ENCODE measurements around the gene EXOSC3.
A peak's percentile ranks its signal among the peaks of the same experiment; 100 is the strongest.
"Not testable (repeated sequence)": the region's sequence is repeated elsewhere in the genome, so short reads cannot be mapped to it uniquely, and the experiment has no call there.

EXOSC3 gene

GRCh38 chr9:37784616-37785483 lies at the start of gene EXOSC3:
EXOSC3 (minus strand) TSS chr9:37785064; CDS start chr9:37785044, 20 bp downstream.
- peak; percentile 69 to 83 for DNase-seq (ENCODE audit: low read depth in 2 of 2)

GRCh38 chr9:37827483-37828165 lies 42.8 kb upstream of the EXOSC3 start:
- no peak for DNase-seq (ENCODE audit: low read depth in 2 of 2)

GRCh38 chr9:37825174-37825573 lies 40.3 kb upstream of the EXOSC3 start:
- not testable (repeated sequence) for DNase-seq (ENCODE audit: low read depth in 2 of 2)

- no peak for DNase-seq (ENCODE audit: low read depth in 2 of 2)
These were observed 35.3 kb upstream of the EXOSC3 start for GRCh38 chr9:37820142-37820541.

- DNase-seq (ENCODE audit: low read depth in 2 of 2): no peak
These were observed 34.0 kb upstream of the EXOSC3 start for GRCh38 chr9:37818849-37819248.

GRCh38 chr9:37812773-37813379 lies 28.0 kb upstream of the EXOSC3 start:
- no peak for DNase-seq (ENCODE audit: low read depth in 2 of 2)

- DNase-seq (ENCODE audit: low read depth in 2 of 2): no peak
These were observed 27.1 kb upstream of the EXOSC3 start for GRCh38 chr9:37811906-37812476.

GRCh38 chr9:37809676-37810075 lies 24.8 kb upstream of the EXOSC3 start:
- not testable (repeated sequence) for DNase-seq (ENCODE audit: low read depth in 2 of 2)

GRCh38 chr9:37806271-37806670 lies 21.4 kb upstream of the EXOSC3 start:
- DNase-seq (ENCODE audit: low read depth in 2 of 2): no peak

- DNase-seq (ENCODE audit: low read depth in 2 of 2): no peak
These were observed 17.3 kb upstream of the EXOSC3 start for GRCh38 chr9:37801959-37802711.

GRCh38 chr9:37801287-37801850 lies 16.5 kb upstream of the EXOSC3 start:
- peak in 1 of 2 experiments; percentile 28 for DNase-seq (ENCODE audit: low read depth in 2 of 2)

- DNase-seq (ENCODE audit: low read depth in 2 of 2): peak; percentile 84 to 90
These were observed 15.9 kb upstream of the EXOSC3 start, which contains the start of gene DCAF10 for GRCh38 chr9:37800631-37801286. DCAF10 (plus strand) TSS chr9:37800797; CDS start chr9:37800867, 70 bp downstream.

- DNase-seq (ENCODE audit: low read depth in 2 of 2): no peak
These were observed 13.8 kb upstream of the EXOSC3 start for GRCh38 chr9:37798677-37799076.

- no peak for DNase-seq (ENCODE audit: low read depth in 2 of 2)
These were observed 11.4 kb upstream of the EXOSC3 start for GRCh38 chr9:37796232-37796631.

- DNase-seq (ENCODE audit: low read depth in 2 of 2): no peak
These were observed 7.3 kb upstream of the EXOSC3 start for GRCh38 chr9:37792122-37792521.

GRCh38 chr9:37790096-37790495 lies 5.2 kb upstream of the EXOSC3 start:
- DNase-seq (ENCODE audit: low read depth in 2 of 2): no peak

- DNase-seq (ENCODE audit: low read depth in 2 of 2): no peak
These were observed 3.5 kb upstream of the EXOSC3 start for GRCh38 chr9:37788332-37788731.

- no peak for DNase-seq (ENCODE audit: low read depth in 2 of 2)
These were observed 2.2 kb upstream of the EXOSC3 start for GRCh38 chr9:37787059-37787458.

GRCh38 chr9:37784291-37784615 lies 611 bp downstream of the EXOSC3 start:
- no peak for DNase-seq (ENCODE audit: low read depth in 2 of 2)

GRCh38 chr9:37778534-37778933 lies 6.3 kb downstream of the EXOSC3 start:
- no peak for DNase-seq (ENCODE audit: low read depth in 2 of 2)

- no peak for DNase-seq (ENCODE audit: low read depth in 2 of 2)
These were observed 8.5 kb downstream of the EXOSC3 start for GRCh38 chr9:37776328-37776727.

All from stimulated activated CD4-positive, alpha-beta T cell treated with anti-CD3 and anti-CD28 coated beads, Interleukin-12 subunit alpha, Interleukin-12 subunit beta, amount 100 ng/mL, for 24 hours (primary cell).